Adrenal gland (tissue), 12 donors: ENCODE measurements around the gene EMILIN1. TPM values are rescaled to one million over a fixed set of nuclear protein-coding genes. Genes with fewer than 3 reads are reported as not detected.

Source experiments
- DNase-seq, 7 donors: peaks; one replicate each; pipeline ENCODE4 v3.0.0-alpha.2; 2019 to 2020
- H3K27ac ChIP-seq, 5 donors: fragments of 200-600 bp; sonication (generic) in 4 of 5; 1 replicate in 3 of 5; 2 replicates in 2 of 5; pipeline versions ENCODE4 v1.5.1 to v1.8.0; 2016 to 2020; ENCODE audit warnings: mild to moderate bottlenecking in 1 of 5
- H3K27me3 ChIP-seq: fragments of 200-600 bp; 2 replicates; pipeline ENCODE4 v1.8.0; 2021
- H3K36me3 ChIP-seq, 2 donors: fragments of 200-600 bp; replicated peaks in 1 of 2; 1 replicate in 1 of 2; 2 replicates in 1 of 2; pipeline versions ENCODE4 v1.5.1 to v1.8.0; 2018 to 2022
- H3K4me1 ChIP-seq, 2 donors: fragments of 200-600 bp; replicated peaks in 1 of 2; 1 replicate in 1 of 2; 2 replicates in 1 of 2; pipeline versions ENCODE4 v1.5.1 to v1.8.0; 2018 to 2021
- H3K4me3 ChIP-seq, 4 donors: fragments of 200-600 bp; sonication (generic) in 3 of 4; one replicate each; pipeline ENCODE4 v1.5.1; 2016 to 2018
- H3K9me3 ChIP-seq, 3 donors: fragments of 200-600 bp; sonication (generic) in 1 of 3; replicated peaks in 1 of 3; 1 replicate in 2 of 3; 2 replicates in 1 of 3; pipeline versions ENCODE4 v1.5.1 to v1.8.0; 2016 to 2021
- POLR2A ChIP-seq, 2 donors: fragments of 450-650 bp; IDR thresholded peaks; one replicate each; pipeline ENCODE4 v1.6.1; 2017; ENCODE audit warnings: antibody characterized with exemption in 2 of 2, mild to moderate bottlenecking in 2 of 2, moderate library complexity in 1 of 2
- WGBS, 4 donors: extraction: QIAGEN DNeasy Blood & Tissue Kit in 2 of 4; methylation state at CpG; one replicate each; pipeline versions ENCODE4 v1.1.5 to v1.1.7; 2013 to 2017; 5-methylcytosine and 5-hydroxymethylcytosine counted together
- intact Hi-C, 2 donors: fragments of 100-400 bp; cut with DNase I; formaldehyde crosslinking; loops; one replicate each; pipeline versions ENCODE4 v1.14.1 to v1.15.0; 2022 to 2023
- polyA plus RNA-seq, 3 donors: library from polyadenylated mRNA; stranded (reverse); fragments of 200-250 nt in 2 of 3; fragments of 350-450 nt in 1 of 3; fragmentation: Illumina TruSeq in 1 of 3; extraction: RNeasy Lipid Tissue Mini Kit (QIAGEN cat#74804) in 1 of 3; gene quantifications; one replicate each; pipeline ENCODE4 v1.2.3, GENCODE V29; 2013 to 2014
- total RNA-seq, 9 donors: library from RNA; depleted of rRNA in 4 of 9; stranded (reverse); fragments of >200 nt in 4 of 9; fragments of 120-200 nt in 1 of 9; fragmentation: NEBNext Ultra II Directional in 1 of 9; extraction: Animal tissue kit (Norgen Biotek cat#: 25700) in 1 of 9; gene quantifications; one replicate each; pipeline versions ENCODE4 v1.1.0 to v1.2.4, GENCODE V29; 2013 to 2023
- TF ChIP-seq, protein P1 (sequence below), 6 experiments: fragments of 450-650 bp in 4 of 6; fragments of 200-600 bp in 2 of 6; sonication (generic) in 1 of 6; IDR thresholded peaks; 1 replicate in 5 of 6; 2 replicates in 1 of 6; pipeline versions ENCODE4 v1.5.1 to v1.8.0; 2016 to 2021; ENCODE audit warnings: antibody characterized with exemption in 6 of 6, mild to moderate bottlenecking in 2 of 6, moderate library complexity in 1 of 6
- donor health status: healthy with polysubstance abuse.
- donor health status: Bipolar disorder and iron deficiency.
- donor health status: DM: yes; HTN: yes; CAD: no.
- donor health status: DM: no; HTN: no; CAD: no.
- donor health status: DM: no; HTN: no; CAD: no.
- donor health status: DM: yes; HTN: yes; CAD: no.

The EMILIN1 gene
- total and polyA plus RNA-seq, 12 donors = 4.2 to 243 (median 99.6) TPM

GRCh38 chr2:27042985-27043634 lies 35.3 kb upstream of the EMILIN1 start:
- intact Hi-C loops = no loop called here
- H3K4me3 ChIP-seq = no peak overlapping the region
- H3K9me3 ChIP-seq = no peaks in the 10 kb centered on the region
- H3K27me3 ChIP-seq = no peaks in the 10 kb centered on the region
- 83 to 91% (median 86%) methylated on average over 7 of the region's 7 CpGs for WGBS, 4 donors
- no peak for TF ChIP-seq POLR2A (IDR thresholded peaks at IDR 0.05)
- TF ChIP-seq, protein P1, sequence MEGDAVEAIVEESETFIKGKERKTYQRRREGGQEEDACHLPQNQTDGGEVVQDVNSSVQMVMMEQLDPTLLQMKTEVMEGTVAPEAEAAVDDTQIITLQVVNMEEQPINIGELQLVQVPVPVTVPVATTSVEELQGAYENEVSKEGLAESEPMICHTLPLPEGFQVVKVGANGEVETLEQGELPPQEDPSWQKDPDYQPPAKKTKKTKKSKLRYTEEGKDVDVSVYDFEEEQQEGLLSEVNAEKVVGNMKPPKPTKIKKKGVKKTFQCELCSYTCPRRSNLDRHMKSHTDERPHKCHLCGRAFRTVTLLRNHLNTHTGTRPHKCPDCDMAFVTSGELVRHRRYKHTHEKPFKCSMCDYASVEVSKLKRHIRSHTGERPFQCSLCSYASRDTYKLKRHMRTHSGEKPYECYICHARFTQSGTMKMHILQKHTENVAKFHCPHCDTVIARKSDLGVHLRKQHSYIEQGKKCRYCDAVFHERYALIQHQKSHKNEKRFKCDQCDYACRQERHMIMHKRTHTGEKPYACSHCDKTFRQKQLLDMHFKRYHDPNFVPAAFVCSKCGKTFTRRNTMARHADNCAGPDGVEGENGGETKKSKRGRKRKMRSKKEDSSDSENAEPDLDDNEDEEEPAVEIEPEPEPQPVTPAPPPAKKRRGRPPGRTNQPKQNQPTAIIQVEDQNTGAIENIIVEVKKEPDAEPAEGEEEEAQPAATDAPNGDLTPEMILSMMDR (IDR thresholded peaks at IDR 0.05) = no peak
- H3K4me1 ChIP-seq = peaks cover 6 to 13% of the 10 kb centered on the region in 2 donors
- DNase-seq = no peak
- H3K27ac ChIP-seq = no peak overlapping the region
- H3K36me3 ChIP-seq = peaks cover 0 to 36% of the 10 kb centered on the region in 2 donors

GRCh38 chr2:27049422-27050280 lies 28.8 kb upstream of the EMILIN1 start:
- Histone ChIP-seq H3K27ac (peak overlapping the region in 4 of 5 donors; percentile 72 to 97 (median 84)), H3K4me3 (peak overlapping the region; percentile 10 to 95 (median 42)), H3K27me3 (no peaks in the 10 kb centered on the region), H3K9me3 (no peaks in the 10 kb centered on the region), H3K4me1 (peaks cover 0 to 13% of the 10 kb centered on the region in 2 donors), H3K36me3 (peaks cover 0 to 14% of the 10 kb centered on the region in 2 donors)
- DNase-seq = peak in 2 of 7 donors; percentile 41 to 68
- intact Hi-C loops = no loop called here
- TF ChIP-seq, protein P1 (IDR thresholded peaks at IDR 0.05) = no peak
- TF ChIP-seq POLR2A (IDR thresholded peaks at IDR 0.05) = no peak
- WGBS, 4 donors = 10 to 21% (median 14%) methylated on average over 24 to 52 of the region's 52 CpGs

DNA sequence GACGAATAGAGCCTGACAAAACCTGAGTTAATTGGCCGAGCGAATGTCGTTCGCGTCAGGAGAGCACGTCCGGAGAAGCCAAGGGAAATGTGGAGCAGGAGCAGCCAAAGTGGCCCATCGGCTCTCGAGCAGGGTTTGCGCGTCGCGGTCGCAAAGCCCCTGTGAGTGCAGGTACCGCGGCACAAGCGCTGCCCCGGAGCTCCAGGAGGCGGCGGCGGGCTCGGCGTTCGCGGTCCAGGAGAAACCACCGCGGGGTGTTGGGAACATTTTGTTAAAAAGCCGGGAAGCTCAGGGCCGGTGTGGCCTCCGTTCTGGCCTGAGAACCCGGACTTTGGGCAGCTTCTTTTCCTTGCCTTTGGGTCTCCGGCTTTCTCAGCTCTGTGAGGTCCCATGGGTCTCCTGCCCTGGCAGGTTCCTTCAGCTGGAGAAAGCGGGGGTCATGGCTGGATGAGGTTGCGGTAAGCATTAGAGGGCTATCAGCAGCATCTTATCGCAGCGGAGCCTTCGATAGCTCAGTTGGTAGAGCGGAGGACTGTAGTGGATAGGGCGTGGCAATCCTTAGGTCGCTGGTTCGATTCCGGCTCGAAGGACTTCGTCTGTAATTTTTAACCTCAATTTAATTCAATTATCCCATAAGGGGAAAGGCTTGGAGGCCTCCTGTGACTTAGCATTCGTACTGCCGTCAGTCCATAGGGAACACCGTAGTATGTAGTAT lies 28.0 kb upstream of the EMILIN1 start:
- Histone ChIP-seq H3K9me3 (no peaks in the 10 kb centered on the region), H3K4me3 (peak overlapping the region; percentile 10 to 95 (median 67)), H3K4me1 (peaks cover 0 to 13% of the 10 kb centered on the region in 2 donors), H3K27ac (peak overlapping the region; percentile 71 to 97 (median 77)), H3K27me3 (no peaks in the 10 kb centered on the region), H3K36me3 (peaks cover 0 to 22% of the 10 kb centered on the region in 2 donors)
- intact Hi-C loops = no loop called here
- DNase-seq = peak; percentile 83 to 98 (median 90)
- peak; percentile 21 to 36 for TF ChIP-seq POLR2A (IDR thresholded peaks at IDR 0.05)
- TF ChIP-seq, protein P1 (IDR thresholded peaks at IDR 0.05) = peak; percentile 5 to 70 (median 48)
- 0 to 1% (median 0%) methylated on average over 16 to 48 of the region's 48 CpGs for WGBS, 4 donors
